HepG2 (cell line): Measurements from ENCODE around the gene GRPEL2. TPM values are rescaled to one million over a fixed set of nuclear protein-coding genes. Genes with fewer than 3 reads are reported as not detected.
A peak's percentile ranks its signal among the peaks of the same experiment; 100 is the strongest.

ENCODE experiments used
- ARID4A ChIP-seq: sonication (generic); formaldehyde crosslinking; IDR thresholded peaks from 2 replicates; pipeline ENCODE4 v1.5.0; 2020; ENCODE audit warnings: mild to moderate bottlenecking, missing genetic modification reagents, borderline replicate concordance
- ARID5B ChIP-seq: IDR thresholded peaks from 2 replicates; pipeline ENCODE4 v1.4.0; 2020; ENCODE audit warnings: mild to moderate bottlenecking, missing genetic modification reagents
- FOXK2 ChIP-seq: fragments of 450-650 bp; IDR thresholded peaks from 2 replicates; pipeline ENCODE4 v1.6.1; 2016
- GABPB1 ChIP-seq: IDR thresholded peaks from 2 replicates; pipeline ENCODE4 v1.6.1; 2016; ENCODE audit warnings: mild to moderate bottlenecking, missing genetic modification reagents, moderate library complexity, missing compliant biosample characterization
- GZF1 ChIP-seq: sonication (generic); formaldehyde crosslinking; IDR thresholded peaks from 2 replicates; pipeline ENCODE4 v1.5.1; 2020; ENCODE audit warnings: mild to moderate bottlenecking, missing genetic modification reagents
- IRF1 ChIP-seq: sonication (generic); formaldehyde crosslinking; IDR thresholded peaks from 2 replicates; pipeline ENCODE4 v1.4.0; 2020; ENCODE audit warnings: low read depth, mild to moderate bottlenecking, missing genetic modification reagents
- KDM4B ChIP-seq: sonication (generic); formaldehyde crosslinking; IDR thresholded peaks from 2 replicates; pipeline ENCODE4 v1.4.0; 2020; ENCODE audit warnings: missing genetic modification reagents
- KLF11 ChIP-seq: IDR thresholded peaks from 2 replicates; pipeline ENCODE4 v1.6.1; 2016; ENCODE audit warnings: missing compliant biosample characterization
- PLRG1 ChIP-seq: fragments of 450-650 bp; conservative IDR thresholded peaks from 2 replicates; pipeline ENCODE4 v1.6.1; 2016
- SALL1 ChIP-seq: sonication (generic); formaldehyde crosslinking; IDR thresholded peaks from 2 replicates; pipeline ENCODE4 v1.8.0; 2022; ENCODE audit warnings: mild to moderate bottlenecking, missing genetic modification reagents
- XRCC5 ChIP-seq: fragments of 200-400 bp; formaldehyde crosslinking; optimal IDR thresholded peaks from 2 replicates; pipeline ENCODE3; 2017; ENCODE audit warnings: mild to moderate bottlenecking, low read length
- ZBTB3 ChIP-seq: sonication (generic); formaldehyde crosslinking; IDR thresholded peaks from 2 replicates; pipeline ENCODE4 v1.4.0; 2020; ENCODE audit warnings: low read depth, mild to moderate bottlenecking, moderate library complexity, missing genetic modification reagents, borderline replicate concordance
- ZFX ChIP-seq: sonication (generic); formaldehyde crosslinking; IDR thresholded peaks from 2 replicates; pipeline ENCODE4 v1.4.0; 2020; ENCODE audit warnings: mild to moderate bottlenecking, low read depth, missing genetic modification reagents, moderate library complexity
- ZMYM3 ChIP-seq: sonication (generic); formaldehyde crosslinking; IDR thresholded peaks from 2 replicates; pipeline ENCODE4 v1.5.1; 2020; ENCODE audit warnings: mild to moderate bottlenecking, missing genetic modification reagents
- ZNF230 ChIP-seq: sonication (generic); formaldehyde crosslinking; IDR thresholded peaks from 2 replicates; pipeline ENCODE4 v1.4.0; 2020; ENCODE audit warnings: mild to moderate bottlenecking, missing genetic modification reagents
- ZNF280D ChIP-seq: sonication (generic); formaldehyde crosslinking; IDR thresholded peaks from 2 replicates; pipeline ENCODE4 v1.5.1; 2020; ENCODE audit warnings: mild to moderate bottlenecking, missing genetic modification reagents
- ZNF629 ChIP-seq: sonication (generic); formaldehyde crosslinking; conservative IDR thresholded peaks from 2 replicates; pipeline ENCODE4 v1.5.0; 2020; ENCODE audit warnings: missing genetic modification reagents
- ZNF891 ChIP-seq: sonication (generic); formaldehyde crosslinking; IDR thresholded peaks from 2 replicates; pipeline ENCODE4 v1.5.0; 2020; ENCODE audit warnings: mild to moderate bottlenecking, missing genetic modification reagents
- ZSCAN12 ChIP-seq: sonication (generic); formaldehyde crosslinking; IDR thresholded peaks from 2 replicates; pipeline ENCODE4 v1.9.0; 2021; ENCODE audit warnings: mild to moderate bottlenecking, missing genetic modification reagents
- polyA plus RNA-seq, 8 experiments: library from polyadenylated mRNA; depleted of rRNA in 3 of 8; stranded (reverse) in 7 of 8; unstranded in 1 of 8; fragments of >200 nt; fragmentation: Illumina TruSeq in 4 of 8; extraction: Trizol in 4 of 8; gene quantifications; 2 replicates each; pipeline versions ENCODE4 v1.2.1 to v1.2.3, GENCODE V29; 2011 to 2016; ENCODE audit warnings: low read depth in 4 of 8, missing spikeins in 1 of 8, mixed read lengths in 1 of 8; ENCODE audit not compliant: insufficient read depth in 1 of 8
- total RNA-seq, 5 experiments: library from RNA; depleted of rRNA; stranded (reverse); fragments of >200 nt; fragmentation: Illumina TruSeq; extraction: Trizol; gene quantifications; 2 replicates each; pipeline ENCODE4 v1.2.3, GENCODE V29; 2016; ENCODE audit warnings: low read depth in 1 of 5

The GRPEL2 gene
- total and polyA plus RNA-seq, 2 of the 13 experiments (the other 11 are each of a cell fraction or from before 2014, with no cell fraction given) = 13.1 to 16.6 TPM

GRCh38 chr5:149379177-149379761 lies 34.0 kb downstream of the GRPEL2 start, which contains the start of gene IL17B (continued):
- no peak for TF ChIP-seq ARID5B (CRISPR knock-in tag)
- TF ChIP-seq ZNF280D = no peak
- no peak for TF ChIP-seq PLRG1
- peak; percentile 35; the same call in 1 of the 2 replicates for TF ChIP-seq GABPB1 (CRISPR knock-in tag)
- TF ChIP-seq KLF11 (CRISPR knock-in tag) = no peak
- no peak for TF ChIP-seq ZBTB3 (CRISPR knock-in tag)
- no peak for TF ChIP-seq ARID4A (CRISPR knock-in tag)
- no peak for TF ChIP-seq FOXK2
- peak; percentile 53; the same call in 1 of the 2 replicates for TF ChIP-seq ZFX (CRISPR knock-in tag)
- no peak for TF ChIP-seq KDM4B (CRISPR knock-in tag)
- peak; percentile 63; the same call in 1 of the 2 replicates for TF ChIP-seq ZMYM3
- no peak for TF ChIP-seq ZSCAN12 (CRISPR knock-in tag)
- no peak for TF ChIP-seq ZNF891 (CRISPR knock-in tag)
- 0 out of 2 replicates have a peak, but pooled peaks have one; percentile 14 for TF ChIP-seq SALL1
- TF ChIP-seq IRF1 (CRISPR knock-in tag) = no peak
- no peak for TF ChIP-seq GZF1 (CRISPR knock-in tag)
- TF ChIP-seq ZNF230 (CRISPR knock-in tag) = 0 out of 2 replicates have a peak, but pooled peaks have one; percentile 36
- no peak for TF ChIP-seq XRCC5
- TF ChIP-seq ZNF629 (CRISPR knock-in tag) = no peak
